NCI-H524 (cell line): ENCODE measurements around the gene CACNA1B.
"Not testable (repeated sequence)": the region's sequence is repeated elsewhere in the genome, so short reads cannot be mapped to it uniquely, and the experiment has no call there.

Experiments used
- DNase-seq, 2 experiments: peaks; one replicate each; lab custom pipeline; 2025; lab: John Stamatoyannopoulos, UW

CACNA1B gene

GRCh38 chr9:137889966-137890365 is 12.4 kb downstream of the CACNA1B start:
- not testable (repeated sequence) for DNase-seq

- not testable (repeated sequence) for DNase-seq
These were observed 13.4 kb downstream of the CACNA1B start for GRCh38 chr9:137890768-137891587.

- DNase-seq, result no peak
These were observed 14.2 kb downstream of the CACNA1B start for GRCh38 chr9:137891588-137892423.

GRCh38 chr9:137892424-137893191 is 15.0 kb downstream of the CACNA1B start:
- DNase-seq, result peak; percentile 8 to 33

GRCh38 chr9:137893670-137894069 is 16.1 kb downstream of the CACNA1B start:
- DNase-seq, result no peak

GRCh38 chr9:137899551-137900360 is 22.2 kb downstream of the CACNA1B start:
- DNase-seq, result no peak

GRCh38 chr9:137900584-137901310 is 23.2 kb downstream of the CACNA1B start:
- no peak for DNase-seq

GRCh38 chr9:137902646-137903045 is 25.1 kb downstream of the CACNA1B start:
- DNase-seq, result peak; percentile 2 to 64

- DNase-seq, result no peak
These were observed 28.2 kb downstream of the CACNA1B start for GRCh38 chr9:137905740-137906139.

GRCh38 chr9:137907776-137908175 is 30.2 kb downstream of the CACNA1B start:
- no peak for DNase-seq

- no peak for DNase-seq
These were observed 35.1 kb downstream of the CACNA1B start for GRCh38 chr9:137912671-137913070.

- DNase-seq, result no peak
These were observed 35.5 kb downstream of the CACNA1B start for GRCh38 chr9:137913132-137913531.

GRCh38 chr9:137913771-137914767 is 36.5 kb downstream of the CACNA1B start:
- no peak for DNase-seq

- no peak for DNase-seq
These were observed 39.0 kb downstream of the CACNA1B start for GRCh38 chr9:137916540-137916939.

GRCh38 chr9:137917116-137917515 is 39.5 kb downstream of the CACNA1B start:
- no peak for DNase-seq

GRCh38 chr9:137917795-137918194 is 40.2 kb downstream of the CACNA1B start:
- no peak for DNase-seq

GRCh38 chr9:137918331-137919094 is 40.9 kb downstream of the CACNA1B start:
- no peak for DNase-seq

- DNase-seq, result no peak
These were observed 41.5 kb downstream of the CACNA1B start for GRCh38 chr9:137919095-137919465.

GRCh38 chr9:137919649-137920141 is 42.1 kb downstream of the CACNA1B start:
- DNase-seq, result no peak
